ENCODE measurements around the gene NUDT8.

DNA sequence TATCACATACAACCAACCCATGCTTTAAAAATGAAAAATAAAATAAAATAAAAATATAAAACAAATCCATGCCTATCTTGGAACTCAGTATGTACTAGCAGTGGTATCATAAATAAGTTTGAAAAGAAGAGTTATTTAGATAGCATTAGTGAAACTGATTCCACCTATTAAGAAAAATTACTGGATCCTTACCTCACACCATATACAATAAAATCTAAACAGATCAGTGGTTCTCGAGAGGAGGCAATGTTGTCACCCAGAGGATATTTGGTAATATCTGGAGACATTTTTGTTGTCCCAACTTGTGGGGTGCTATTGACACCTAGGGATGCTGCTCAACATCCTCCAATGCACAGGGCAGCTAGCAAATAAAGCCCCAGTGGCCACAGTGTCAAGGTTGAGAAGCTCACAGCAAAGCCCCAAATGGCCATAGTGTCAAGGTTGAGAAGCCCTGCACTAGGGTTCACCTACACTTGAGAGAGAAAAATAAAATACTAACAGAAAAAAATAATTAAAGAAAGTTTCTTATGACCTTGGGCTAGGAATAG, 32.9 kb downstream of the NUDT8 start:
- TF ChIP-seq, protein P1, sequence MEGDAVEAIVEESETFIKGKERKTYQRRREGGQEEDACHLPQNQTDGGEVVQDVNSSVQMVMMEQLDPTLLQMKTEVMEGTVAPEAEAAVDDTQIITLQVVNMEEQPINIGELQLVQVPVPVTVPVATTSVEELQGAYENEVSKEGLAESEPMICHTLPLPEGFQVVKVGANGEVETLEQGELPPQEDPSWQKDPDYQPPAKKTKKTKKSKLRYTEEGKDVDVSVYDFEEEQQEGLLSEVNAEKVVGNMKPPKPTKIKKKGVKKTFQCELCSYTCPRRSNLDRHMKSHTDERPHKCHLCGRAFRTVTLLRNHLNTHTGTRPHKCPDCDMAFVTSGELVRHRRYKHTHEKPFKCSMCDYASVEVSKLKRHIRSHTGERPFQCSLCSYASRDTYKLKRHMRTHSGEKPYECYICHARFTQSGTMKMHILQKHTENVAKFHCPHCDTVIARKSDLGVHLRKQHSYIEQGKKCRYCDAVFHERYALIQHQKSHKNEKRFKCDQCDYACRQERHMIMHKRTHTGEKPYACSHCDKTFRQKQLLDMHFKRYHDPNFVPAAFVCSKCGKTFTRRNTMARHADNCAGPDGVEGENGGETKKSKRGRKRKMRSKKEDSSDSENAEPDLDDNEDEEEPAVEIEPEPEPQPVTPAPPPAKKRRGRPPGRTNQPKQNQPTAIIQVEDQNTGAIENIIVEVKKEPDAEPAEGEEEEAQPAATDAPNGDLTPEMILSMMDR (IDR thresholded peaks at IDR 0.05) = no peak
- no peak for TF ChIP-seq ELF1 (IDR thresholded peaks at IDR 0.05)
- no peak for TF ChIP-seq FOXM1 (IDR thresholded peaks at IDR 0.05; ENCODE audit: low read depth)
- TF ChIP-seq, protein P2, sequence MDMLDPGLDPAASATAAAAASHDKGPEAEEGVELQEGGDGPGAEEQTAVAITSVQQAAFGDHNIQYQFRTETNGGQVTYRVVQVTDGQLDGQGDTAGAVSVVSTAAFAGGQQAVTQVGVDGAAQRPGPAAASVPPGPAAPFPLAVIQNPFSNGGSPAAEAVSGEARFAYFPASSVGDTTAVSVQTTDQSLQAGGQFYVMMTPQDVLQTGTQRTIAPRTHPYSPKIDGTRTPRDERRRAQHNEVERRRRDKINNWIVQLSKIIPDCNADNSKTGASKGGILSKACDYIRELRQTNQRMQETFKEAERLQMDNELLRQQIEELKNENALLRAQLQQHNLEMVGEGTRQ (IDR thresholded peaks at IDR 0.05; ENCODE audit: borderline replicate concordance, low read depth, low read length) = no peak
- no peak for TF ChIP-seq EP300 (IDR thresholded peaks at IDR 0.05; ENCODE audit: borderline replicate concordance in 1 of 2, low read depth in 1 of 2, low read length in 1 of 2)
- no peak for TF ChIP-seq GATA2 (CRISPR knock-in tag; IDR thresholded peaks at IDR 0.05)

Data from SK-N-SH (cell line).